Epithelial cell of proximal tubule (primary cell): ENCODE measurements around the gene KCNK6. TPM values are rescaled to one million over a fixed set of nuclear protein-coding genes. Genes with fewer than 3 reads are reported as not detected.

Experiments
- DNase-seq: peaks from one replicate; pipeline ENCODE4 v3.0.0-alpha.2; 2011; ENCODE audit warnings: low read depth
- H3K4me3 ChIP-seq: 2 replicates; pipeline ENCODE4 v1.5.1; 2011; ENCODE audit warnings: low read depth, mild to moderate bottlenecking, low read length
- CTCF ChIP-seq: conservative IDR thresholded peaks from 2 replicates; pipeline ENCODE4 v1.5.1; 2012; ENCODE audit warnings: low read depth, mild to moderate bottlenecking, low read length
- total RNA-seq: library from RNA; depleted of rRNA; stranded (reverse); fragments of >200 nt; gene quantifications from 2 replicates; pipeline ENCODE4 v1.2.3, GENCODE V29; 2015

The KCNK6 gene
- total RNA-seq, 1 donor from 2014 or later, result 3.9 TPM

- no peak for DNase-seq
- H3K4me3 ChIP-seq, result no peak overlapping the region
- TF ChIP-seq CTCF, result no peak
Observed at GRCh38 chr19:38351865-38352395, 32.3 kb downstream of the KCNK6 start.

- no peak for DNase-seq
- TF ChIP-seq CTCF, result no peak
- H3K4me3 ChIP-seq, result no peak overlapping the region
Observed at GRCh38 chr19:38352611-38353010, 33.0 kb downstream of the KCNK6 start.

- TF ChIP-seq CTCF, result no peak
- DNase-seq, result no peak
- no peak overlapping the region for H3K4me3 ChIP-seq
Observed at GRCh38 chr19:38355728-38356725, 36.4 kb downstream of the KCNK6 start.

GRCh38 chr19:38358071-38358470, 38.4 kb downstream of the KCNK6 start:
- no peak for TF ChIP-seq CTCF
- no peak overlapping the region for H3K4me3 ChIP-seq
- no peak for DNase-seq

- no peak for DNase-seq
Observed at GRCh38 chr19:38359242-38360021, 39.8 kb downstream of the KCNK6 start.

GRCh38 chr19:38360351-38360750, 40.7 kb downstream of the KCNK6 start:
- no peak for DNase-seq
- H3K4me3 ChIP-seq, result no peak overlapping the region
- TF ChIP-seq CTCF, result no peak

More at GRCh38 chr19:38359242-38360021, 39.8 kb downstream of the KCNK6 start:
- no peak overlapping the region for H3K4me3 ChIP-seq
- TF ChIP-seq CTCF, result no peak
